K562 (cell line): ENCODE measurements around the gene CCDC167. TPM values are rescaled to one million over a fixed set of nuclear protein-coding genes. Genes with fewer than 3 reads are reported as not detected.

Source experiments
- ATAC-seq: fragments of 200-7000 bp; cut with Tn5 transposase; 3 replicates; pipeline ENCODE4 v1.9.1; 2020; ENCODE audit warnings: moderate library complexity
- BruUV-seq: library from RNA; stranded (reverse); fragments of 400-500 nt; replicated peaks from 2 replicates; lab custom pipeline; 2021; lab: Mats Ljungman, UMichigan
- CTCF ChIA-PET: fragments of 300-600 bp; formaldehyde crosslinking; extraction: SDS; loops from one replicate; lab custom pipeline; 2021; ENCODE audit warnings: low intra/inter-chr PET ratio; lab: Yijun Ruan, JAX
- POLR2A ChIA-PET: fragments of 300-600, 350-650 bp; sonication (Branson Sonifier 250); formaldehyde crosslinking; extraction: SDS; loops from one replicate; lab custom pipeline; 2021; ENCODE audit warnings: antibody characterized with exemption, inconsistent platforms; lab: Yijun Ruan, JAX
- DNase-seq, 4 experiments: peaks; one replicate each; pipeline versions ENCODE4 v3.0.0 to v3.0.0-alpha.2; 2011 to 2018; ENCODE audit warnings: low spot score in 3 of 4, mixed read lengths in 3 of 4; ENCODE audit errors: extremely low read depth in 1 of 4
- FAIRE-seq: peaks from 2 replicates; lab custom pipeline; 2011; peaks lifted over from hg19 to GRCh38; lab: Jason Lieb, UNC
- H2AFZ ChIP-seq: 2 replicates; pipeline ENCODE4 v1.6.0; 2011; ENCODE audit warnings: low read depth, low read length, control low read depth, inconsistent platforms
- H3K27ac ChIP-seq: fragments of 200-600 bp; 3 replicates; pipeline ENCODE4 v1.8.0; 2011; ENCODE audit warnings: low read depth, mild to moderate bottlenecking, control low read depth, inconsistent platforms, low read length, moderate library complexity, mixed read lengths; ENCODE audit errors: extremely low read depth
- H3K27me3 ChIP-seq, 2 experiments: fragments of 300-600 bp in 1 of 2; 2 replicates in 1 of 2; 3 replicates in 1 of 2; pipeline versions ENCODE4 v1.6.0 to v1.8.0; 2011; ENCODE audit warnings: inconsistent platforms in 2 of 2, low read length in 2 of 2, mild to moderate bottlenecking in 1 of 2, mixed read lengths in 1 of 2, moderate library complexity in 1 of 2; ENCODE audit not compliant: control insufficient read depth in 2 of 2, insufficient read depth in 2 of 2
- H3K36me3 ChIP-seq: fragments of 300-600 bp; 3 replicates; pipeline ENCODE4 v1.8.0; 2011; ENCODE audit warnings: mild to moderate bottlenecking, low read length, inconsistent platforms; ENCODE audit not compliant: control insufficient read depth, insufficient read depth
- H3K4me1 ChIP-seq, 2 experiments: fragments of 200-600 bp in 1 of 2; replicated peaks in 1 of 2; 2 replicates in 1 of 2; 3 replicates in 1 of 2; pipeline versions ENCODE4 v1.5.1 to v1.8.0; 2011; ENCODE audit warnings: inconsistent platforms in 2 of 2, low read length in 2 of 2, mild to moderate bottlenecking in 1 of 2, mixed read lengths in 1 of 2, moderate library complexity in 1 of 2; ENCODE audit not compliant: control insufficient read depth in 2 of 2, insufficient read depth in 2 of 2
- H3K4me2 ChIP-seq: 2 replicates; pipeline ENCODE4 v1.6.1; 2011; ENCODE audit warnings: low read length, control low read depth, inconsistent platforms, mixed read lengths; ENCODE audit not compliant: insufficient read depth
- H3K4me3 ChIP-seq: fragments of 200-600 bp; sonication (generic), shearing (Covaris generic); 2 replicates; pipeline ENCODE4 v1.5.1; 2016; ENCODE audit warnings: control low read depth, inconsistent platforms
- H3K79me2 ChIP-seq: fragments of 200-600 bp; 3 replicates; pipeline ENCODE4 v1.8.0; 2011; ENCODE audit warnings: low read length, inconsistent platforms; ENCODE audit not compliant: control insufficient read depth, insufficient read depth
- H3K9ac ChIP-seq, 2 experiments: 2 replicates each; pipeline versions ENCODE4 v1.6.0 to v1.6.1; 2011; ENCODE audit warnings: low read depth in 2 of 2, low read length in 2 of 2, control low read depth in 1 of 2, inconsistent platforms in 1 of 2, mild to moderate bottlenecking in 1 of 2, mixed read lengths in 1 of 2; ENCODE audit not compliant: insufficient read depth in 1 of 2
- H3K9me1 ChIP-seq: one replicate; pipeline ENCODE4 v1.6.0; 2011; ENCODE audit warnings: inconsistent platforms, mild to moderate bottlenecking, low read length, moderate library complexity; ENCODE audit not compliant: control insufficient read depth, insufficient read depth
- H3K9me3 ChIP-seq: replicated peaks from 2 replicates; pipeline ENCODE4 v1.5.1; 2011; ENCODE audit warnings: low read depth, low read length, inconsistent platforms; ENCODE audit not compliant: control insufficient read depth, insufficient read depth
- H4K20me1 ChIP-seq: replicated peaks from 2 replicates; pipeline ENCODE4 v1.6.1; 2011; ENCODE audit warnings: low read length, inconsistent platforms, mixed read lengths; ENCODE audit not compliant: control insufficient read depth, insufficient read depth
- ADNP ChIP-seq: fragments of 200-800 bp; sonication (Bioruptor generic); IDR thresholded peaks from 2 replicates; pipeline ENCODE4 v1.6.1; 2016; ENCODE audit warnings: missing genetic modification characterization, missing compliant biosample characterization
- HDAC6 ChIP-seq: IDR thresholded peaks from 2 replicates; pipeline ENCODE4 v1.6.1; 2012; ENCODE audit warnings: low read depth, mild to moderate bottlenecking, control low read depth, inconsistent platforms, low read length, moderate library complexity
- HDAC8 ChIP-seq: fragments of 450-650 bp; IDR thresholded peaks from 2 replicates; pipeline ENCODE4 v1.6.1; 2016; ENCODE audit warnings: mild to moderate bottlenecking, missing genetic modification characterization, moderate library complexity, missing compliant biosample characterization
- MCM7 ChIP-seq, 2 experiments: fragments of 450-650 bp; IDR thresholded peaks; 2 replicates each; pipeline ENCODE4 v1.6.1; 2016 to 2018
- RBM39 ChIP-seq: fragments of 200-400 bp; formaldehyde crosslinking; optimal IDR thresholded peaks from 2 replicates; pipeline ENCODE3; 2018; ENCODE audit warnings: low read depth, low read length
- RCOR1 ChIP-seq, 2 experiments: IDR thresholded peaks; 2 replicates each; pipeline ENCODE4 v1.6.1; 2012; ENCODE audit warnings: low read depth in 2 of 2, low read length in 2 of 2, borderline replicate concordance in 1 of 2, improper control_type of control experiment in 1 of 2
- SMARCA4 ChIP-seq: fragments of 450-650 bp; IDR thresholded peaks from 2 replicates; pipeline ENCODE4 v1.6.1; 2016
- SREBF1 ChIP-seq: fragments of 150-350 bp; IDR thresholded peaks from 2 replicates; pipeline ENCODE4 v1.6.1; 2014; ENCODE audit warnings: antibody characterized with exemption, low read depth, low read length, borderline replicate concordance
- ZBTB8A ChIP-seq: fragments of 450-650 bp; IDR thresholded peaks from 2 replicates; pipeline ENCODE4 v1.6.1; 2018; ENCODE audit warnings: mild to moderate bottlenecking, moderate library complexity; ENCODE audit not compliant: partially characterized antibody
- ZNF12 ChIP-seq: sonication (generic); formaldehyde crosslinking; IDR thresholded peaks from 2 replicates; pipeline ENCODE4 v1.4.0; 2020; ENCODE audit warnings: mild to moderate bottlenecking, missing genetic modification reagents
- ZNF197 ChIP-seq: fragments of 200-800 bp; sonication (Bioruptor generic); IDR thresholded peaks from 2 replicates; pipeline ENCODE4 v1.6.1; 2016; ENCODE audit warnings: low read depth, missing genetic modification characterization, missing compliant biosample characterization
- ZNF347 ChIP-seq: fragments of 450-650 bp; formaldehyde crosslinking; IDR thresholded peaks from 2 replicates; pipeline ENCODE4 v1.4.0; 2020; ENCODE audit warnings: low read depth, mild to moderate bottlenecking, moderate library complexity
- WGBS: fragments of 100-300 bp; shearing (Covaris generic); methylation state at CpG from one replicate; pipeline ENCODE4 v1.1.6; 2016; ENCODE audit warnings: low coverage, mixed read lengths; ENCODE audit not compliant: insufficient coverage; ENCODE audit errors: missing lambda C conversion rate; 5-methylcytosine and 5-hydroxymethylcytosine counted together
- in situ Hi-C: fragments of 300-500 bp; cut with MboI; formaldehyde crosslinking; loops from 4 replicates; pipeline ENCODE4 v1.15.0; 2018; ENCODE audit warnings: inconsistent platforms, mixed read lengths
- intact Hi-C: fragments of 100-400 bp; cut with micrococcal nuclease; formaldehyde crosslinking; loops from 2 replicates; pipeline ENCODE4 v1.14.2; 2022
- polyA plus RNA-seq, 8 experiments: library from polyadenylated mRNA; depleted of rRNA in 4 of 8; stranded (reverse) in 5 of 8; unstranded in 3 of 8; fragments of >200 nt; fragmentation: Nextera tagmentation in 2 of 8; fragmentation: Illumina TruSeq in 1 of 8; extraction: Ambion mirVana in 2 of 8; extraction: Trizol in 1 of 8; gene quantifications; 2 replicates each; pipeline versions ENCODE4 v1.2.1 to v1.2.3, GENCODE V29; 2011 to 2014; ENCODE audit warnings: inconsistent platforms in 1 of 8, missing spikeins in 1 of 8
- total RNA-seq, 7 experiments: library from RNA; depleted of rRNA in 6 of 7; stranded (reverse); fragments of >200 nt in 6 of 7; fragmentation: Illumina TruSeq in 2 of 7; extraction: Trizol in 2 of 7; gene quantifications; 2 replicates each; pipeline versions ENCODE4 v1.2.1 to v1.2.3, GENCODE V29; 2011 to 2021; ENCODE audit warnings: low replicate concordance in 1 of 7
- TF ChIP-seq, protein P1 (sequence below): fragments of 450-650 bp; IDR thresholded peaks from 2 replicates; pipeline ENCODE4 v1.6.1; 2014; ENCODE audit warnings: low read depth, mild to moderate bottlenecking, moderate library complexity, borderline replicate concordance
- TF ChIP-seq, protein P2 (sequence below): fragments of 250-450 bp; sonication (Bioruptor Pico); IDR thresholded peaks from 2 replicates; pipeline ENCODE4 v1.4.0; 2020; ENCODE audit warnings: mild to moderate bottlenecking, moderate library complexity
- TF ChIP-seq, protein P3 (sequence below): fragments of 450-650 bp; IDR thresholded peaks from 2 replicates; pipeline ENCODE4 v1.6.1; 2016; ENCODE audit warnings: mild to moderate bottlenecking

The CCDC167 gene
- total and polyA plus RNA-seq, 9 of the 15 experiments (the other 6 are each of a cell fraction or from before 2014, with no cell fraction given), result 26.0 to 114 (median 45.2) TPM

DNA sequence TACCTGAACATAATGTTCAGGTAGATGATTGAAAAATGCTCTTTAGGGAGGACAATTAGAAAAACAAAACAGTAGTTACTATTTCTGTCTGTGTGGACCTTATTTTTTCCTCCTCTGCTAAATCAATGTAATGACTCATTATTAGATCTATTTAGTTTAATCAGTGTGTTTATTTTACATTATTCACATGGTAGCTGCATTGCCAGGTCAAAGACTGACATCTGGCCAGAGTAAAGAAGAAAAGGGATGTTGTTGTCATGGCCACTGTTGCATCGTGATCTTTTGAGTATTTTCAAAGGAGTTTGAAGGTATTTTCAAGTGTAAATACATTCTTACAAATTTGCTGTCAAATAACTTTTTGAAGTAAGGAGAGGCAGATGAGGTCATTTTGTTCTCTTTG, 60.8 kb downstream of the CCDC167 start:
- H3K4me3 ChIP-seq, result no peak overlapping the region
- no peak overlapping the region for H3K27ac ChIP-seq
- H4K20me1 ChIP-seq, result no peaks in the 10 kb centered on the region
- H3K79me2 ChIP-seq, result peaks cover 24% of the 10 kb centered on the region
- peaks cover 4 to 6% of the 10 kb centered on the region in 2 experiments; a peak in 3 of 5 replicates for H3K4me1 ChIP-seq
- no peaks in the 10 kb centered on the region for H3K9me1 ChIP-seq
- ChIA-PET POLR2A (interaction anchor here (1.4 to 2.7 kb wide), 3 partner anchors 10 to 21 kb away, joined by 3 to 11 read pairs (median 4); no protein-coding TSS in a partner anchor), CTCF (no interaction called here)
- no peak overlapping the region for H3K4me2 ChIP-seq
- no peak overlapping the region for H3K9ac ChIP-seq
- ATAC-seq (no peak), DNase-seq (no peak), FAIRE-seq (no peak)
- H3K27me3 ChIP-seq, result no peaks in the 10 kb centered on the region
- no TSS peak for BruUV-seq
- H3K9me3 ChIP-seq, result no peaks in the 10 kb centered on the region
- peaks cover 82% of the 10 kb centered on the region for H3K36me3 ChIP-seq
- H2AFZ ChIP-seq, result no peak overlapping the region
- in situ Hi-C loops (no loop called here), intact Hi-C loops (no loop called here)
- 60% methylated on average over 1 of the region's 1 CpG for WGBS
- TF ChIP-seq, protein P1, sequence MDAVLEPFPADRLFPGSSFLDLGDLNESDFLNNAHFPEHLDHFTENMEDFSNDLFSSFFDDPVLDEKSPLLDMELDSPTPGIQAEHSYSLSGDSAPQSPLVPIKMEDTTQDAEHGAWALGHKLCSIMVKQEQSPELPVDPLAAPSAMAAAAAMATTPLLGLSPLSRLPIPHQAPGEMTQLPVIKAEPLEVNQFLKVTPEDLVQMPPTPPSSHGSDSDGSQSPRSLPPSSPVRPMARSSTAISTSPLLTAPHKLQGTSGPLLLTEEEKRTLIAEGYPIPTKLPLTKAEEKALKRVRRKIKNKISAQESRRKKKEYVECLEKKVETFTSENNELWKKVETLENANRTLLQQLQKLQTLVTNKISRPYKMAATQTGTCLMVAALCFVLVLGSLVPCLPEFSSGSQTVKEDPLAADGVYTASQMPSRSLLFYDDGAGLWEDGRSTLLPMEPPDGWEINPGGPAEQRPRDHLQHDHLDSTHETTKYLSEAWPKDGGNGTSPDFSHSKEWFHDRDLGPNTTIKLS, result no peak
- TF ChIP-seq HDAC8 (tag), result no peak
- TF ChIP-seq ZNF197, result no peak
- no peak for TF ChIP-seq HDAC6
- no peak for TF ChIP-seq RBM39
- TF ChIP-seq ZNF12 (CRISPR knock-in tag), result no peak
- no peak for TF ChIP-seq SMARCA4
- TF ChIP-seq, protein P2, sequence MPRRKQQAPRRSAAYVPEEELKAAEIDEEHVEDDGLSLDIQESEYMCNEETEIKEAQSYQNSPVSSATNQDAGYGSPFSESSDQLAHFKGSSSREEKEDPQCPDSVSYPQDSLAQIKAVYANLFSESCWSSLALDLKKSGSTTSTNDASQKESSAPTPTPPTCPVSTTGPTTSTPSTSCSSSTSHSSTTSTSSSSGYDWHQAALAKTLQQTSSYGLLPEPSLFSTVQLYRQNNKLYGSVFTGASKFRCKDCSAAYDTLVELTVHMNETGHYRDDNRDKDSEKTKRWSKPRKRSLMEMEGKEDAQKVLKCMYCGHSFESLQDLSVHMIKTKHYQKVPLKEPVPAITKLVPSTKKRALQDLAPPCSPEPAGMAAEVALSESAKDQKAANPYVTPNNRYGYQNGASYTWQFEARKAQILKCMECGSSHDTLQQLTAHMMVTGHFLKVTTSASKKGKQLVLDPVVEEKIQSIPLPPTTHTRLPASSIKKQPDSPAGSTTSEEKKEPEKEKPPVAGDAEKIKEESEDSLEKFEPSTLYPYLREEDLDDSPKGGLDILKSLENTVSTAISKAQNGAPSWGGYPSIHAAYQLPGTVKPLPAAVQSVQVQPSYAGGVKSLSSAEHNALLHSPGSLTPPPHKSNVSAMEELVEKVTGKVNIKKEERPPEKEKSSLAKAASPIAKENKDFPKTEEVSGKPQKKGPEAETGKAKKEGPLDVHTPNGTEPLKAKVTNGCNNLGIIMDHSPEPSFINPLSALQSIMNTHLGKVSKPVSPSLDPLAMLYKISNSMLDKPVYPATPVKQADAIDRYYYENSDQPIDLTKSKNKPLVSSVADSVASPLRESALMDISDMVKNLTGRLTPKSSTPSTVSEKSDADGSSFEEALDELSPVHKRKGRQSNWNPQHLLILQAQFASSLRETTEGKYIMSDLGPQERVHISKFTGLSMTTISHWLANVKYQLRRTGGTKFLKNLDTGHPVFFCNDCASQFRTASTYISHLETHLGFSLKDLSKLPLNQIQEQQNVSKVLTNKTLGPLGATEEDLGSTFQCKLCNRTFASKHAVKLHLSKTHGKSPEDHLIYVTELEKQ, result no peak
- no peak for TF ChIP-seq MCM7 (IDR thresholded peaks at IDR 0.05)
- TF ChIP-seq ZBTB8A, result no peak
- TF ChIP-seq ADNP (tag), result no peak
- TF ChIP-seq RCOR1 (IDR thresholded peaks at IDR 0.05; ENCODE audit: borderline replicate concordance in 1 of 2, low read depth in 2 of 2, low read length in 2 of 2), result no peak
- TF ChIP-seq, protein P3, sequence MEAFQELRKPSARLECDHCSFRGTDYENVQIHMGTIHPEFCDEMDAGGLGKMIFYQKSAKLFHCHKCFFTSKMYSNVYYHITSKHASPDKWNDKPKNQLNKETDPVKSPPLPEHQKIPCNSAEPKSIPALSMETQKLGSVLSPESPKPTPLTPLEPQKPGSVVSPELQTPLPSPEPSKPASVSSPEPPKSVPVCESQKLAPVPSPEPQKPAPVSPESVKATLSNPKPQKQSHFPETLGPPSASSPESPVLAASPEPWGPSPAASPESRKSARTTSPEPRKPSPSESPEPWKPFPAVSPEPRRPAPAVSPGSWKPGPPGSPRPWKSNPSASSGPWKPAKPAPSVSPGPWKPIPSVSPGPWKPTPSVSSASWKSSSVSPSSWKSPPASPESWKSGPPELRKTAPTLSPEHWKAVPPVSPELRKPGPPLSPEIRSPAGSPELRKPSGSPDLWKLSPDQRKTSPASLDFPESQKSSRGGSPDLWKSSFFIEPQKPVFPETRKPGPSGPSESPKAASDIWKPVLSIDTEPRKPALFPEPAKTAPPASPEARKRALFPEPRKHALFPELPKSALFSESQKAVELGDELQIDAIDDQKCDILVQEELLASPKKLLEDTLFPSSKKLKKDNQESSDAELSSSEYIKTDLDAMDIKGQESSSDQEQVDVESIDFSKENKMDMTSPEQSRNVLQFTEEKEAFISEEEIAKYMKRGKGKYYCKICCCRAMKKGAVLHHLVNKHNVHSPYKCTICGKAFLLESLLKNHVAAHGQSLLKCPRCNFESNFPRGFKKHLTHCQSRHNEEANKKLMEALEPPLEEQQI, result no peak
- no peak for TF ChIP-seq SREBF1
- TF ChIP-seq ZNF347 (CRISPR knock-in tag), result no peak
